Stimulated activated CD8-positive, alpha-beta memory T cell treated with anti-CD3 and anti-CD28 coated beads, Interleukin-7, amount 100 ng/mL, for 4 hours (primary cell): ENCODE data around the gene CIART.
"Not testable (repeated sequence)": the region's sequence is repeated elsewhere in the genome, so short reads cannot be mapped to it uniquely, and the experiment has no call there.

Source experiments
- DNase-seq, 2 donors: peaks; one replicate each; pipeline ENCODE4 v3.0.0-alpha.2; 2020; ENCODE audit warnings: low read depth in 2 of 2

The CIART gene

GRCh38 chr1:150309758-150310508, 27.6 kb downstream of the CIART start:
- DNase-seq: no peak

- no peak for DNase-seq
Observed at GRCh38 chr1:150311762-150312161, 29.4 kb downstream of the CIART start.

- DNase-seq: not testable (repeated sequence)
Observed at GRCh38 chr1:150314691-150315090, 32.3 kb downstream of the CIART start.

- no peak for DNase-seq
Observed at GRCh38 chr1:150320667-150320978, 38.3 kb downstream of the CIART start.

GRCh38 chr1:150321826-150322166, 39.4 kb downstream of the CIART start:
- DNase-seq: no peak

- no peak for DNase-seq
Observed at GRCh38 chr1:150322310-150322709, 40.0 kb downstream of the CIART start.

- no peak for DNase-seq
Observed at GRCh38 chr1:150332651-150333290, 50.4 kb downstream of the CIART start.
